Effector memory CD8-positive, alpha-beta T cell (primary cell): ENCODE data around the gene CAMK2G.

Experiments
- ATAC-seq: fragments of 150-1000 bp; cut with Tn5 transposase; replicated peaks from 2 replicates; pipeline ENCODE4 v1.10.0; 2021; ENCODE audit warnings: mild to moderate bottlenecking, moderate library complexity
- DNase-seq, 3 experiments: peaks; one replicate each; pipeline ENCODE4 v3.0.0; 2021
- H3K27ac Mint-ChIP-seq, 2 donors: one replicate each; pipeline ENCODE4 v1.8.0; 2022; ENCODE audit warnings: mild to moderate bottlenecking in 2 of 2, mixed read lengths in 2 of 2, moderate library complexity in 2 of 2
- H3K27me3 Mint-ChIP-seq, 2 donors: one replicate each; pipeline ENCODE4 v1.8.0; 2022; ENCODE audit warnings: mixed read lengths in 2 of 2
- H3K36me3 Mint-ChIP-seq: one replicate; pipeline ENCODE4 v1.8.0; 2022; ENCODE audit warnings: mild to moderate bottlenecking, moderate library complexity, mixed read lengths; ENCODE audit not compliant: insufficient read depth
- H3K4me1 Mint-ChIP-seq, 2 donors: one replicate each; pipeline ENCODE4 v1.8.0; 2022; ENCODE audit warnings: low read depth in 2 of 2, mixed read lengths in 2 of 2
- H3K4me3 Mint-ChIP-seq, 2 donors: one replicate each; pipeline ENCODE4 v1.8.0; 2022; ENCODE audit warnings: mild to moderate bottlenecking in 2 of 2, mixed read lengths in 2 of 2, moderate library complexity in 2 of 2
- H3K9me3 Mint-ChIP-seq, 2 donors: one replicate each; pipeline ENCODE4 v1.8.0; 2022; ENCODE audit warnings: mixed read lengths in 2 of 2

CAMK2G gene

GRCh38 chr10:73810735-73811465, 63.5 kb downstream of the CAMK2G start:
- Mint-ChIP-seq H3K4me3 (peak overlapping the region; percentile 82 to 88), H3K9me3 (no peaks in the 10 kb centered on the region), H3K4me1 (peaks cover 31 to 33% of the 10 kb centered on the region in 2 donors), H3K36me3 (peaks cover 57% of the 10 kb centered on the region), H3K27ac (peak overlapping the region; percentile 86 to 87), H3K27me3 (no peaks in the 10 kb centered on the region)
- peak; percentile 28 for ATAC-seq
- peak in 2 of 3 experiments; percentile 45 to 49 for DNase-seq

DNA sequence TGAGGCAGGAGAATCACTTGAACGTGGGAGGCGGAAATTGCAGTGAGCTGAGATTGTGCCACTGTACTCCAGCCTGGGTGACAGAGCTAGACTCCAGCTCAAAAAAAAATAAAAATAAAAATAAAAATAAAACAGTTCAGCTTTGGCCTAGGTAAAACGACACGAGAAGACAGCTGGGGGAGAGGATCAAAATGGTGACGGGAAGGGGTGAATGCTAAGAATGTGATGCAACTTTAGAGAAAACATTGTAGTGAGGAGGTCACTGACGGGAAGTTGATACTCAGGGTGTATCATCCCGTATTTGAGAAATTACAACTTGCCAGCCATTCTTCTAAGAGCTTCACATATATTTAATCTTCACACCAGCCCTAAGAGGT, 64.0 kb downstream of the CAMK2G start:
- peaks cover 31 to 38% of the 10 kb centered on the region in 2 donors for H3K4me1 Mint-ChIP-seq
- peaks cover 62% of the 10 kb centered on the region for H3K36me3 Mint-ChIP-seq
- DNase-seq (no peak), ATAC-seq (no peak)
- no peaks in the 10 kb centered on the region for H3K27me3 Mint-ChIP-seq
- peak overlapping the region; percentile 86 to 87 for H3K27ac Mint-ChIP-seq
- peak overlapping the region; percentile 82 to 88 for H3K4me3 Mint-ChIP-seq
- no peaks in the 10 kb centered on the region for H3K9me3 Mint-ChIP-seq

DNA sequence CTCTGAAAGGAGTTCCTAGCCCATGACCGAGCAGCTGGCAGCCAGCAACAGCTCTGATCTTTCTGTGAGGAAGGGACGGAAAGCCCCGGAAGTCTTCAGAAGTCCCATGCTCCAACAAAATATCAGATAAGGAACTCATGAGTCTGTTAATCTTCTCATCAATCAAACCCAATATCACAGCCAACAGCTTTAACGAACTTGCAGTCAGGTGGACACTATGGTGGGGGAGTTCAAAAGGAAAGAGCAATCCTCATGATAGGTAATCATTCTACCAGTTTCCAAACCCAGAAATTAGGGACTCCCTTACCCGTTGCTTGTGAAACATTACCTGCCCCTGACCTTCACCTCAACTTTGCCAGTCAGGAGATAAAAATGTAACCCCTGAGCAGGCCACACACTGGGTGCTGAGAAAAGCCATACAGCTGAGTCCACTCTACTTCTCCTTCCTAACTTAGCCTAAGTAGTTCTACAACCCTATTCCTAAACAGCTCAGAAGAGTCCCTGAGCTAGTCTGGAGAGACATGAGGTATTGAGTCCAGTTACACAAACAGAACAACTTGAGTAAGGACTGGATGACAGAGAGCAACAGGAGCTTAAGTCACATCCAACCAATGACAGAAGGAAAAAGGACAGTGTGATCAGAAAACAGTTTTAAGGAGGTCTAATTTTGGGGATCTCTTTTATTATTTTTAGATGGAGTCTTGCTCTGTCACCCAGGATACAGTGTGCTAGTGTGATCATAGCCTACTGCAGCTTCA, 65.1 kb downstream of the CAMK2G start:
- Mint-ChIP-seq H3K36me3 (peaks cover 67% of the 10 kb centered on the region), H3K4me1 (peaks cover 31 to 38% of the 10 kb centered on the region in 2 donors)

GRCh38 chr10:73808021-73808815, 66.1 kb downstream of the CAMK2G start:
- no peak overlapping the region for H3K27ac Mint-ChIP-seq
- H3K27me3 Mint-ChIP-seq: no peaks in the 10 kb centered on the region
- no peak overlapping the region for H3K4me3 Mint-ChIP-seq
- no peak for ATAC-seq
- H3K4me1 Mint-ChIP-seq: peaks cover 33 to 48% of the 10 kb centered on the region in 2 donors
- peaks cover 75% of the 10 kb centered on the region for H3K36me3 Mint-ChIP-seq
- no peak for DNase-seq
- H3K9me3 Mint-ChIP-seq: no peaks in the 10 kb centered on the region

More for the DNA sequence above, 65.1 kb downstream of the CAMK2G start:
- no peak overlapping the region for H3K27ac Mint-ChIP-seq
- DNase-seq: no peak
- peak overlapping the region; percentile 19 to 88 for H3K4me3 Mint-ChIP-seq
- H3K9me3 Mint-ChIP-seq: no peaks in the 10 kb centered on the region
- no peaks in the 10 kb centered on the region for H3K27me3 Mint-ChIP-seq
- no peak for ATAC-seq

- peaks cover 80% of the 10 kb centered on the region for H3K36me3 Mint-ChIP-seq
These were observed 66.9 kb downstream of the CAMK2G start for GRCh38 chr10:73807471-73807870.

GRCh38 chr10:73806176-73806950, 68.0 kb downstream of the CAMK2G start:
- peaks cover 79% of the 10 kb centered on the region for H3K36me3 Mint-ChIP-seq
- no peaks in the 10 kb centered on the region for H3K9me3 Mint-ChIP-seq
- no peak for DNase-seq
- H3K27me3 Mint-ChIP-seq: no peaks in the 10 kb centered on the region
- H3K4me1 Mint-ChIP-seq: peaks cover 33 to 48% of the 10 kb centered on the region in 2 donors
- ATAC-seq: no peak
- peak overlapping the region in 1 of 2 donors; percentile 7 for H3K4me3 Mint-ChIP-seq
- H3K27ac Mint-ChIP-seq: peak overlapping the region; percentile 33 to 88

More at GRCh38 chr10:73807471-73807870, 66.9 kb downstream of the CAMK2G start:
- DNase-seq: no peak
- Mint-ChIP-seq H3K9me3 (no peaks in the 10 kb centered on the region), H3K4me1 (peaks cover 33 to 48% of the 10 kb centered on the region in 2 donors), H3K27me3 (no peaks in the 10 kb centered on the region), H3K27ac (peak overlapping the region in 1 of 2 donors; percentile 88), H3K4me3 (no peak overlapping the region)
- no peak for ATAC-seq

DNA sequence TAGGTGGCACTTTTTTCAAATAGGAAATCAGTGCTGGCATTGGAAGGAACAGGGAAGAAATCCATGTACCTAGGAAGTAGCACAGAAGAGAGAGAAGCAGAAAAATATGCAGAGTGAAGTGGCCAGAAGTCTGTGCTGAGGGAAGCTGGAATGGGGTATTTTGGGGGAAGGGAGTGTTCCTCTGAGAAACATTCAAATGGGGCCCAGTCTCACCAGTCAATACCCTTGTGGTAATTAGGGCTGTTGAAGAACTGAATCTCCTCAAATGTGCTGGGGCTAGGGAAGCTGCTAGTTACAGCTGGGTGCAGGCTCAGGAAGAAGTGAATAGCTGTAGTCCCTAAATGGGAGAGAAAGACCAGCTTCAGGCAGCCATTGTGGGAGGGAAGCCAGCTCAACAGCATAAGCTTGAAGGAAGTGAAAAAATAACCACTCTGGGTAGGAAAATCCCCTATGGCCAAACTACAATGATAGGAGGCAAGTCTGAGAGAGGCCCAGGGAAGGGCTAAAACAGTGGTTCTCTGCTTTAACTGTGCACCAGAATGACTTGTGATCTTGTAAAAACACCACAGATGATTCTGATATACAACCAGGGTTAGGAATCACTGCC, 70.6 kb downstream of the CAMK2G start:
- no peaks in the 10 kb centered on the region for H3K9me3 Mint-ChIP-seq
- H3K27me3 Mint-ChIP-seq: no peaks in the 10 kb centered on the region
- ATAC-seq (no peak), DNase-seq (no peak)
- peak overlapping the region; percentile 56 to 76 for H3K27ac Mint-ChIP-seq
- no peak overlapping the region for H3K4me3 Mint-ChIP-seq
- peaks cover 24 to 31% of the 10 kb centered on the region in 2 donors for H3K4me1 Mint-ChIP-seq
- H3K36me3 Mint-ChIP-seq: peaks cover 87% of the 10 kb centered on the region

DNA sequence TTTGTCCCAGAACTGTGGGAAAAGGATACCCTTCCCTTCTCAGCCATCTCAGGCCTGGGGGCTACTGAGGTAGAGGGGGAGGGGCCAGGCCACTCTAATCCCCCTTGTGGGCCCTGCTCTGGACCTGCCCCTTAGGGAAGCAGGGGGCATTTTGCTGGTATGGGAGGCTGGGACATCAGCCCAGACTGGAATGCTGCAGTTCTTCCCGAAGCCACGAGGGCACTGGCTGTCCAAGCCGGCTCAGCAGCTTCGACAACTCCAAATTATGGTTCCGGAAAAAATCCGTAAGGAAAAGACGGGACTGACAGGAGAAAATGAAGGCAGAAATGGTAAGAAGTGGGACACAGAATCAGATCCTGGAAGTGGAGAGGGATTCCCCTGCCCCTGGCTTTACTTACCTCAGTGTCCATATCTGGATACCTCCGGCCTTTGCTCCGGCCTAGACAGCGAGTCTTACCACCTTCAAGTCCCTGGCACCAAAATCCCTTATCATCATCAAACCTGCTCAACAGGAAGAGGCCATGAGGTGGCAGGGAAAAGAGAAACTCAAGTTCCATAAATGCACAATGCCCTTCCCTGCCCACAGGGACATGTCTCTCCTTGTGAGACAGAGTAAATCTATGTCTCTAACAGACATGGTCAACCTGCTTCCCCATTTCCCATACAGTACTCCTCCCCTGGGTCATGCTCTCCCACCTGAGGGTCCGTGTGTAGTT, 71.9 kb downstream of the CAMK2G start:
- ATAC-seq (no peak), DNase-seq (no peak)
- Mint-ChIP-seq H3K27me3 (no peaks in the 10 kb centered on the region), H3K27ac (peak overlapping the region in 1 of 2 donors; percentile 76), H3K36me3 (peaks cover 87% of the 10 kb centered on the region), H3K4me3 (no peak overlapping the region), H3K4me1 (peaks cover 16 to 26% of the 10 kb centered on the region in 2 donors), H3K9me3 (no peaks in the 10 kb centered on the region)

DNA sequence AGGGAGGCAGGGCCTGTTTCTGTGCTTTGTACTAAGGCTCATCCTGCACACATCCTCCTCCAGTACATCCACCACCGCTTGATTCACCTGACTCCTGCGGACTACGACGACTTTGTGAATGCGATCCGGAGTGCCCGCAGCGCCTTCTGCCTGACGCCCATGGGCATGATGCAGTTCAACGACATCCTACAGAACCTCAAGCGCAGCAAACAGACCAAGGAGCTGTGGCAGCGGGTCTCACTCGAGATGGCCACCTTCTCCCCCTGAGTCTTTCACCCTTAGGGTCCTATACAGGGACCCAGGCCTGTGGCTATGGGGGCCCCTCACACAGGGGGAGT, 73.1 kb downstream of the CAMK2G start:
- Mint-ChIP-seq H3K36me3 (peaks cover 81% of the 10 kb centered on the region), H3K27ac (peak overlapping the region in 1 of 2 donors; percentile 20), H3K27me3 (no peaks in the 10 kb centered on the region), H3K4me1 (peaks cover 6 to 18% of the 10 kb centered on the region in 2 donors), H3K9me3 (no peaks in the 10 kb centered on the region), H3K4me3 (no peak overlapping the region)
- DNase-seq: no peak
- no peak for ATAC-seq

- H3K36me3 Mint-ChIP-seq: peaks cover 81% of the 10 kb centered on the region
- H3K4me3 Mint-ChIP-seq: no peak overlapping the region
- no peaks in the 10 kb centered on the region for H3K9me3 Mint-ChIP-seq
- DNase-seq (no peak), ATAC-seq (peak; percentile 3)
- H3K27me3 Mint-ChIP-seq: no peaks in the 10 kb centered on the region
- peak overlapping the region in 1 of 2 donors; percentile 85 for H3K27ac Mint-ChIP-seq
- H3K4me1 Mint-ChIP-seq: peaks cover 4 to 13% of the 10 kb centered on the region in 2 donors
These were observed 73.6 kb downstream of the CAMK2G start for GRCh38 chr10:73800560-73801252.

DNA sequence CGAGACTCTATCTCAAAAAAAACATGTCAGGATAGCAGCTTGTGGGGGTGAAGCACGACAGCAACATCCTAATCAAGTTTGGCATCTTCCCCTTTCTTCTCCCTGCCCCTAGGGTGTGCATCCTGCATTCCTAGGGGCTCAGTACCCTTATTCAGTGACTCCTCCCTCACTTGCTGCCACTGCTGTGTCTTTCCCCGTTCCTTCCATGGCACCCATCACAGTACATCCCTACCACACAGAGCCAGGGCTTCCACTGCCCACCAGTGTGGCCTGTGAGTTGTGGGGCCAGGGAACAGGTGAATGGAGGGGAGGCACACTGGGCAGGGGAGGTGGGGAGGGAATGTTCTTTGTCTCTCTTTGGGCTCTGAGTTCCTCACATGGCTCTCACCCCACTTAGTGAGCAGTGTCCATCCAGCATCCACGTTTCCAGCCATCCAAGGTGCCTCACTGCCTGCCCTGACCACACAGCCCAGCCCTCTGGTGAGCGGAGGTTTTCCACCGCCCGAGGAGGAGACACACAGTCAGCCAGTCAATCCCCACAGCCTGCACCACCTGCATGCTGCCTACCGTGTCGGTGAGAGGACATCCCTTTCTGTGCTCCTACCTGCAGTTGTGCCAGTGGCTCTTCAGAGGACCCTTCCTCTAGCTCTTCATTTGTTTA, 74.3 kb downstream of the CAMK2G start:
- DNase-seq: no peak
- no peak overlapping the region for H3K4me3 Mint-ChIP-seq
- H3K9me3 Mint-ChIP-seq: no peaks in the 10 kb centered on the region
- peaks cover 82% of the 10 kb centered on the region for H3K36me3 Mint-ChIP-seq
- ATAC-seq: peak; percentile 9
- H3K27me3 Mint-ChIP-seq: no peaks in the 10 kb centered on the region
- H3K27ac Mint-ChIP-seq: peak overlapping the region; percentile 58 to 85
- peaks cover 4 to 10% of the 10 kb centered on the region in 2 donors for H3K4me1 Mint-ChIP-seq
